OCI-LY1 (cell line): ENCODE measurements around the gene GMDS.

ENCODE experiments used
- H2AFZ ChIP-seq: fragments of 200-600 bp; sonication (generic), shearing (Covaris generic); 2 replicates; pipeline ENCODE4 v1.6.0; 2014; ENCODE audit warnings: antibody characterized with exemption, mild to moderate bottlenecking, low read length
- H3F3A ChIP-seq: fragments of 200-600 bp; sonication (generic), shearing (Covaris generic); 2 replicates; pipeline ENCODE4 v1.6.0; 2014; ENCODE audit warnings: mild to moderate bottlenecking, antibody characterized with exemption, low read length, moderate library complexity; ENCODE audit not compliant: insufficient read depth
- H3K27ac ChIP-seq: fragments of 200-600 bp; sonication (generic); 2 replicates; pipeline ENCODE4 v1.5.1; 2014; ENCODE audit warnings: low read length, mixed run types, mild to moderate bottlenecking, low read depth; ENCODE audit not compliant: poor library complexity, severe bottlenecking
- H3K27me3 ChIP-seq: fragments of 200-600 bp; sonication (generic); 2 replicates; pipeline ENCODE4 v1.6.0; 2014; ENCODE audit warnings: antibody characterized with exemption, mild to moderate bottlenecking, low read length, moderate library complexity; ENCODE audit not compliant: insufficient read depth
- H3K36me3 ChIP-seq: fragments of 200-600 bp; sonication (generic); 2 replicates; pipeline ENCODE4 v1.6.1; 2014; ENCODE audit warnings: mild to moderate bottlenecking, antibody characterized with exemption, low read length, moderate library complexity, mixed read lengths; ENCODE audit not compliant: insufficient read depth
- H3K4me1 ChIP-seq: fragments of 200-600 bp; sonication (generic); 2 replicates; pipeline ENCODE4 v1.5.1; 2014; ENCODE audit warnings: mild to moderate bottlenecking, low read length, moderate library complexity; ENCODE audit not compliant: insufficient read depth, severe bottlenecking
- H3K4me2 ChIP-seq: fragments of 200-600 bp; sonication (generic), shearing (Covaris generic); 2 replicates; pipeline ENCODE4 v1.6.1; 2014; ENCODE audit warnings: low read length
- H3K4me3 ChIP-seq: fragments of 200-600 bp; sonication (generic); 2 replicates; pipeline ENCODE4 v1.5.1; 2014; ENCODE audit warnings: low read length, low read depth, mild to moderate bottlenecking, mixed read lengths; ENCODE audit not compliant: poor library complexity, severe bottlenecking
- H3K79me2 ChIP-seq: fragments of 200-600 bp; shearing (Covaris generic); 2 replicates; pipeline ENCODE4 v1.6.1; 2016; ENCODE audit warnings: mixed run types, low read length, mixed read lengths; ENCODE audit not compliant: insufficient read depth
- H3K9ac ChIP-seq: fragments of 200-600 bp; sonication (generic), shearing (Covaris generic); 2 replicates; pipeline ENCODE4 v1.6.1; 2014; ENCODE audit warnings: mild to moderate bottlenecking, low read length, mixed read lengths
- H3K9me2 ChIP-seq: fragments of 200-600 bp; sonication (generic), shearing (Covaris generic); 2 replicates; pipeline ENCODE4 v1.6.1; 2014; ENCODE audit warnings: low read depth, mild to moderate bottlenecking, low read length, mixed read lengths
- H3K9me3 ChIP-seq: fragments of 200-600 bp; shearing (Covaris generic); 2 replicates; pipeline ENCODE4 v1.6.1; 2014; ENCODE audit warnings: low read length, mixed read lengths
- H4K20me1 ChIP-seq: fragments of 200-600 bp; sonication (generic), shearing (Covaris generic); 2 replicates; pipeline ENCODE4 v1.6.0; 2016; ENCODE audit warnings: mild to moderate bottlenecking, low read length; ENCODE audit not compliant: insufficient read depth
- CTCF ChIP-seq: fragments of 200-600 bp; sonication (generic), shearing (Covaris generic); IDR thresholded peaks from 2 replicates; pipeline ENCODE4 v1.5.1; 2017; ENCODE audit warnings: mild to moderate bottlenecking, antibody characterized with exemption, low read length, moderate library complexity, mixed read lengths
- EZH2 ChIP-seq: fragments of 200-600 bp; sonication (generic), shearing (Covaris generic); IDR thresholded peaks from 2 replicates; pipeline ENCODE4 v1.8.0; 2017; ENCODE audit warnings: borderline replicate concordance, mixed run types, mild to moderate bottlenecking, antibody characterized with exemption, low read length, moderate library complexity, mixed read lengths

Gene GMDS

GRCh38 chr6:2220154-2220553, 25.3 kb downstream of the GMDS start:
- H4K20me1 ChIP-seq: no peaks in the 10 kb centered on the region
- no peak overlapping the region for H3K27ac ChIP-seq
- no peaks in the 10 kb centered on the region for H3F3A ChIP-seq
- H3K4me3 ChIP-seq: no peak overlapping the region
- no peaks in the 10 kb centered on the region for H3K27me3 ChIP-seq
- H3K36me3 ChIP-seq: no peaks in the 10 kb centered on the region
- peaks cover 6% of the 10 kb centered on the region for H3K4me1 ChIP-seq
- H3K79me2 ChIP-seq: no peaks in the 10 kb centered on the region
- H2AFZ ChIP-seq: no peak overlapping the region
- no peak for TF ChIP-seq EZH2
- no peak for TF ChIP-seq CTCF
- H3K9me2 ChIP-seq: no peaks in the 10 kb centered on the region
- H3K9ac ChIP-seq: no peak overlapping the region
- no peaks in the 10 kb centered on the region for H3K9me3 ChIP-seq
- H3K4me2 ChIP-seq: no peak overlapping the region

- Histone ChIP-seq H3K9me2 (no peaks in the 10 kb centered on the region), H3K36me3 (no peaks in the 10 kb centered on the region), H3F3A (no peaks in the 10 kb centered on the region), H3K4me1 (peaks cover 6% of the 10 kb centered on the region), H3K79me2 (no peaks in the 10 kb centered on the region), H3K27me3 (no peaks in the 10 kb centered on the region), H3K9ac (no peak overlapping the region), H3K4me2 (no peak overlapping the region), H4K20me1 (no peaks in the 10 kb centered on the region), H3K4me3 (no peak overlapping the region), H3K27ac (no peak overlapping the region), H3K9me3 (no peaks in the 10 kb centered on the region), H2AFZ (no peak overlapping the region)
- TF ChIP-seq EZH2 (no peak), CTCF (no peak)
These were observed 26.5 kb downstream of the GMDS start for GRCh38 chr6:2218866-2219265.

- H3K4me3 ChIP-seq: no peak overlapping the region
- no peak overlapping the region for H2AFZ ChIP-seq
- no peak overlapping the region for H3K9ac ChIP-seq
- TF ChIP-seq CTCF (no peak), EZH2 (no peak)
- no peaks in the 10 kb centered on the region for H3K79me2 ChIP-seq
- no peaks in the 10 kb centered on the region for H3K9me3 ChIP-seq
- no peaks in the 10 kb centered on the region for H3K27me3 ChIP-seq
- H3K36me3 ChIP-seq: no peaks in the 10 kb centered on the region
- no peak overlapping the region for H3K4me2 ChIP-seq
- peaks cover 4% of the 10 kb centered on the region for H3K4me1 ChIP-seq
- H4K20me1 ChIP-seq: no peaks in the 10 kb centered on the region
- no peak overlapping the region for H3K27ac ChIP-seq
- no peaks in the 10 kb centered on the region for H3K9me2 ChIP-seq
- H3F3A ChIP-seq: no peaks in the 10 kb centered on the region
These were observed 28.5 kb downstream of the GMDS start for GRCh38 chr6:2216794-2217383.
